NCI-H510A treated with DMSO at 0.1 percent for 48 hours (cell line): ENCODE results near the gene SP4.

Experiments
- DNase-seq: peaks from one replicate; lab custom pipeline; 2025; lab: John Stamatoyannopoulos, UW

Gene SP4

DNA sequence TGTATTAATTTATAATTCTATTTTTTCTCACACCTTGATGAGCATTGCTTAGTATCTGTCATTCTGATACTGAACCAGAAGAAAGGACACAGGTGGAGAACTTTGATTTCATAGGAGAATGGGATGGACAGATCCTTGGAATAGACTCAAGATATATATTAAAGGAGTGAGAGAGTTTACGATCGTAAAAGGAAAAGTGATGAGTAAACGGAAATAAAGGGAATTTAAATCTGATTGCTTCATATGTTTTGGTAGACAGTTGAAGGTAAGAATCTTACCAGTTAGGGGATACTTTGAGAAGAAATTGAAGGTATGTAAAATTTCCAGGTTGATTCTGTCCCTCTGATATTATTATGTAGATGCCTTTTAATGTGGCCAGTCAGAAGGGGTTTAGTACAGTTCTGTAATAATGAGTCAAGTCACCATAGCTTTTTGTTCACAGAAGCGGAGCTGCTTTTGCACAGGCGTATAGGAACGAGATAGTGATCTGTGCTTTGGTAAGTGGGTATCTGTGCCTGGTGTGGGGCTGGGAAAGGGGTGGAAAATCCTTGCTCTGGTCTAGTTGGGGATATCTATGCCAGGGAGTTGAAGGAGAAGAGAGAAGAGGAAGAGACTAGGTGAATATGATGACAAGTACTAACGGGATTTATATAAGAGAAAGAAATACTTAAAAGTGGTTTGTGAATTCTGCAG, 15.4 kb downstream of the SP4 start:
- DNase-seq: no peak

DNA sequence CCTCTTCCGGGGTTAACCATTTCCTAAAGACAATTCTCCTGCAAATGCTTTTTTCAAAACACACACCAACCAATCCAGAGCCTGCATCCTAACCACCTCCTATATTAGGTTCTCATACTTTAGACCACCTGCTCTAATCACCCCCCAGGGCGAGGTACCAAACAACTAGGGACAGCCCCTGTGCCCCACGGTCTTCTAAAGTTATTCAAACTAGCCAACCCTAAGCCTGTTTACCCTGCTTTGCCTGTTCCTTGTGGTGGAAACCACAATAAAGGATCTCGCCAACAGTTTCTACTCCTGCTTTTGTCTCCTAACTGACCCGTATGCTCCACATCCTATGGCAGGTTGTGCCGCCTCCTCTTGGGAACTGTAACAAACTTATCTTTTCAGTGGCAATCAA, 21.1 kb downstream of the SP4 start:
- DNase-seq: no peak

DNA sequence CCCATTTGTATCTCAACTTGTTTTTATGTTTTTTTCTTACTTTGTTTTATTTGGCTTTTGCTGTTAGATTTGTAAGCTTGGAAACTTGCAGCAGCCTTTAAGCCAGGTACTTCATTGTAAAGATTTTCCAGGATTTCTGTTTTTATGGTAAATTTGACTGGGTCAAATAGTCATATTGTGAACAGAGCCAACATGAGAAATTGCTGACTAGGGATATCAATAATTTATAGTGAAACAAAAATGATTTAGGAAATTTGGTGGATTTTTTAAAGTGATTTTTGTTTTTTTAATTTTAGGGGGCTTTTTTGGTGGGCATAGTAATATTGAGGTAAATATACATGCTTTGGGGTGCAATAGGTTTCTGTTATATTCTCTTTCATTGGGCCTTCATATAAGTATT, 22.2 kb downstream of the SP4 start:
- DNase-seq: no peak

DNA sequence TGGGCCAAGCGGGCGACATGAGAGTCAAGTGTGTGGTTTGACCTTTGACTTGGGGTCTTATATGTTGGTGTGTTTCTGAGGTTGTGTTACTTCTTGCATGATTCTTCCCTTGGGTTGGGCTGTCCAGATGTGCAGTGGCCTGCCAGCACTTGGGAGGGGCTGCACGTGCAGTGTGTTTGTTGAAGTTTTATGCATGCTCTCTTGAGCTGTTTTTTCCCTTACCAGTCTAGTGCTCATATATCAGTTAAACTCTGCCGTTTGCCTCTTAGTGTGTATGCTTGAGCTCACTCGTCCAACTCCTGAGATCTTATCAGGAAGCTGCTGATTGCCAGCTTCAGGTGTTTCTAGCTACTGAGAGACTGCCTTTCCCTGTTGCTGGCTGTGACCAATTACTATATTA, 23.1 kb downstream of the SP4 start:
- no peak for DNase-seq

DNA sequence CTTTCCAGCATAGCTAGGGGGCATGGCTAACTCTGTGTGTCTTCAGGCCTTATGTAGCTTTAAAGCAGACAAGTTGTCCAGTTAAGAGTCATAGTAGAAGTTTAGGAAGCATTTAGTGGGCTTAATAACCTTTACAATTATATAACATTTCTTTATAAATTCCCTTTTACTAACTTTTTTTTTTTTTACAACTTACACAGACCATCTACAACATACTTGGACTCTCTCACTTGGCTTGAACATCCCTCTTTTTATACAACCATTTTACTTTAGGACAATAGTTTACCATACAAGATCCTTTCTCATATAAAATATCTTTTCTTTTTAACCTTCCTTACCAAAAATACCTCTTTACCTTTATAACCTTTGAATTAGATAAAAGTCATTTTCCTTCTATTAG, 26.3 kb downstream of the SP4 start:
- DNase-seq: no peak

DNA sequence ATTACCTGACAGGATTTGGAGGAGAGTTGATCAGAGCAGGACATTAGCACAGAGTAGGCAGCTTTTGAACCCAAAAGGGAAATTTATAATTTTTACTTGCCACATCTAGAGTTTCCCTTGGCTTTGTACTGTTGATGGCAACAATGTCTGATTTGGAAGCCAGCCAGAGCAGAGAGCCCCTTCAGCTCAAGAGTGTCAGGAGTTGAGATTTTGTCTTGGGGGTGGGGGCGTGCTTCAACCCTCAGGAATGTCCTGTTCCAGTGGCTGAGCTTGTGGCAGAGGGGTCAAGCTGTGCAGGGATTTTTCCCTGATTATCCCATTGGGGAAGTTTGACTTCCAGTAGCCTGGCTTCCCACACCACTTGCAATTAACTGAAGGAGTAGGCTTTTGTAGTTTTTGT, 27.0 kb downstream of the SP4 start:
- DNase-seq: no peak

DNA sequence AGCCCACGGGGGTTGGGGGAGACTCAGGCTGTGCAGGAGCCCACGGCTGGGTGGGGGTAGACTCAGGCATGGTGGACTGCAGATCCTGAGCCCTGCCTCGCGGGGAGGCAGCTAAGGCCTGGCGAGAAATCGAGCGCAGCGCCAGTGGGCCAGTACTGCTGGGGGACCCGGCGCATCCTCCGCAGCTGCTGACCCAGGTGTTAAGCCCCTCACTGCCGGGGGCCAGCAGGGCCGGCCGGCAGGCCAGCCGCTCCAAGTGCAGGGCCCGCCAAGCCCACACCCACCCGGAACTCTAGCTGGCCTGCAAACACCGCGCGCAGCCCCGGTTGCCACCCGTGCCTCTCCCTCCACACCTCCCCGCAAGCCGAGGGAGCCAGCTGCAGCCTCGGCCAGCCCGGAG, 33.4 kb downstream of the SP4 start:
- no peak for DNase-seq

DNA sequence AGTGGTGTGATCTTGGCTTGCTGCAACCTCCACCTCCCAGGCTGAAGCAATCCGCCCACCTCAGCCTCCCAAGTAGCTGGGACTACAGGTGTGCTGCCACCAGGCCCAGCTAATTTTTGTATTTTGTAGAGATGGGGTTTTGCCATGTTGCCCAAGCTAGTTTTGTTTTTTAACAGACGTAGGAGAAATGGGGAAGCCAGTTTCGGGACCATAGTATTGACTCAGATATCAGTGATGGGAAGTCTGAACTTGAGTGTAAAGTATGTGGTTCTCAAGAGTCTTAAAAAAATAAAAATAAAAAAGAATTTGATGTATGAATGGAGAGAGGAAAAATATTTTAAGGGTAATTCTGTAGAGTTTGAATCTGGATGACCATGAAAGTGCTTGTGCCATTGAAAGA, 34.2 kb downstream of the SP4 start:
- no peak for DNase-seq

DNA sequence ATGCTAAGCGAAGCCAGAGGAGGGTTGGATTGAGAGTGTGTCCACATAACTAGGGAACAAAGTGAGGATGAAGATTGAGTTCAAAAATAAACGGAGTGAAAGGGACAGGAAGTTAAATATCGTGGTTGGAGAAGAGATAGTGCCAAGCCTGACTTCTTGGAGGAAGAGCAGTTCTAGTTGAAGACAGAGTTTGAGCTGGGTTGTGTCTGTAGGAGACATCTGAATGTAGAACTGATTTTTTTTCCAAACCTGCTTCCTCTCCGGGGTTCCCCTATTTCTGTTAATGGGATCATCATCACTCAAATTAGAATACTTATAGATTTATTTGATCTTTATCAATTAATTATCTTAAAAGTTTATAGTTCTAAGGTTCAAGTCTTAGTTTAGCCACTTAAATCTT, 35.6 kb downstream of the SP4 start:
- DNase-seq: no peak

DNA sequence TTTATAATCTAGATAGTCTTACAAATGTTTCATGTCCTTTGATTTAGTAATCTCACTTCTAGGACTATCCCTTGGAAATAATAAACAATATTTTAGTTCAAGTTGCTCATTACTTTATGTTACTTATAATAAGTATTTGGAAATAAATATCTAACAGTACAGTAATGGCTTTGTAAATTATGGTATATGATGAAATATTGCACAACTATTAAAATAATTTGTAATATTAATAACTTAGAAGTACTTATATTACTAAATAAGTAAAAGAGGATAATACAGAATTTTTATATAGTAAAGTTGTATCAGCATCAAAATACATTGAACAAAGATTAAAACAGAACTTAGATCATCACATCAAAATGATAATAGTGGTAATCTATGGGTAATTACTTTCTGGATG, 41.1 kb downstream of the SP4 start:
- no peak for DNase-seq

DNA sequence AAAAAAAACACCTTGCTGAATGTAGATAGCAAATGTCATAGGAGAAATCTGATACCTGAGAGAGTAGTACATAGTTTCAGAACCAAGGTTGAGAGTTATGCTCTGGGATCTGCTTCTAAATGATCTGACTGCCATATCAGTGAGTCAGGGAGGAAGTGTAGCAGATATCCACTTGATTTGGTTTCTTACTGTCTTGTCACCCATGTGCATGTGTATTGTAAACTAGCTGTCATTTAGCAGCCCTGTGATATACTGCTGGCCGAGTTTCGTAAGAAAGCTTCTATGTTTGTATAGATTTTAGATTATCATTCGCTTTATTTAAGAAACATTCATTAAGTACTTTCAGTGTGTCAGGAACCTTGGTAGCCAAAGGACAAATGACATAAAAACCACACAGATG, 42.0 kb downstream of the SP4 start:
- no peak for DNase-seq

DNA sequence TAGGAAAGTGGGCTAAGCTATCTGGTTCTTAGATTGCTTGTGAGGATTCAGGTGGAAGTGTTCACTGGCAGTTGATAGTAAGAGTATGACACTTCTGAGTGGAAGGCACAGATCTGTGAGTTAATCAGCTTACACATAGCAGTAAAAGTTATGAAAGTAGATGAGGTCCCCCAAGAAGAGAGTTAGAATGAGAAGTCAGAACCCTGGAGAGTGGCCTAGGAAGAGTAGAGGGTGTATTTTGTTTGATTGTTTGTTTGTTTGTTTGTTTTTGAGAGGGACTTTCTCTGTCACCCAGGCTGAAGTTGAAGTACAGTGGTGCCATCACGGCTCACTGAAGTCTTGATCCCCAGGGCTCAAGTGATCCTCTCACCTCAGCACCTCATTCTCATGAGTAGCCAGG, 44.1 kb downstream of the SP4 start:
- no peak for DNase-seq

DNA sequence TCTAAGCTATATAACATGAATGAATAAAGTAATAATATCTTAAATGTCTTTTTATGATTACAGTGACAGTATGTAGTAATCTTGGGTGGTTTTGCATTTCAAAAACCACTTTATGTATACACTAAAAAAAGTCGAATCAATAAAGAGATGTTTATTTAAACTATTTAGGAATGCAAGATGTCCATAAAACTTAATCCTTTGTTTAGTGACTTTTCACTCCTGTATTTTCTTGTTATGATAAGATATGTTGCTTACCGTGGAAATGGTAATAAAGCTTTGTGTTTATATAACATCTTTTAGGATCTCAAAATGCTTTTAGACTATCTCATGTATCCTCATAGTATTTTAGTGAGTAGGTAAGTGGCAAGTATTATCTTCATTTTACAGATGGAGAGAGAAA, 48.5 kb downstream of the SP4 start:
- DNase-seq: no peak

DNA sequence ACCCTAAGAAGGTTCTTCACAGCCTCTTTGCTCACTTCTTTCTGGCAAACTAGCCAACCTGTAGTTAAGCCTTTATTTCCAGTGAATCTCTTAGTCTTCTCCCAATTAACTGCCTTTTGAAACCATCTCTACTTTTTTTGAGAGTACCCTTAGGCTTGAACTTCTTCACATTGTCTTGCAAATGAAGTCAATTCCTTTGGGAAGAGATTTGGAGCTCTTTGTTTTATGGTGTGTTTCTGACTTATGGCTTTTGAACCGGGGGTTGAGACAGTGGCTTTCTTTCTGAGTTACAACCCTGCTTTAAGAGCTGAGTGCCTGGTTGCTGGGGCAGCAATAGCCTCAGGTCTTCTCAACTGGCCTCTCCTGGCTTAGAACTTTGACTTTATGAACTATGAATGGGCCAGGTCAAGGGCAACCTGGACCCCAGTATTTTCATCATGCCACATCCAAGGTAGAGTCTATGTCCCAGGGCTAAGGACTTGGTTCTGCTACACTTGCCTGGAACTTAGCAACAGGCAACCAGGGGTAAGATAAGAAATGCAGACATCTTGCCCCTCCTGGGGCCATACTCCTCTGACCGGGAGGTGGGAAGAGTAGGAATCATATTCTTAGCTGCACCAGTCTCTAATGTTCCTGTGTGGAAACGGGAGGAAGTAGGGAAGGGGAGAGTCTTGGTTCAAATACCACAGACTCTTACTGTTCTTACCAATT, 53.0 kb downstream of the SP4 start:
- DNase-seq: no peak

DNA sequence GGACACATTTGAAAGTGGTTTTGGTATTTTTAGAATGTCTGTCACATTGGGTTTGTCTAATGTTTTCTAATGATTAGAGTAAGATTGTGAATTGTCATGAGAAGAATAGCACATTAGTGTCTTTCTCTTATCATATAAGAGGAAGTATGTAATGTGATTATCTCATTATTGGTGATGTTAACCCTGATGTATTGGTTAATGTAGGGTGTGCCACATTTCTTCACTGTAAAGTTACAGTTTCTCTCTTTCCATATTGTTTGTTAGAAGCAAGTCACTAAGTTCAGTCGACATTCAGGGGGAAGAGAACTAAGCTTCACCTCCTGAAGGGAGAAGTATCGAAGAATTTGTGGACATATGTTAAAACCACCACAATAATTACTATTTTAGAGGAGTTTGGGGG, 58.6 kb downstream of the SP4 start:
- no peak for DNase-seq

DNA sequence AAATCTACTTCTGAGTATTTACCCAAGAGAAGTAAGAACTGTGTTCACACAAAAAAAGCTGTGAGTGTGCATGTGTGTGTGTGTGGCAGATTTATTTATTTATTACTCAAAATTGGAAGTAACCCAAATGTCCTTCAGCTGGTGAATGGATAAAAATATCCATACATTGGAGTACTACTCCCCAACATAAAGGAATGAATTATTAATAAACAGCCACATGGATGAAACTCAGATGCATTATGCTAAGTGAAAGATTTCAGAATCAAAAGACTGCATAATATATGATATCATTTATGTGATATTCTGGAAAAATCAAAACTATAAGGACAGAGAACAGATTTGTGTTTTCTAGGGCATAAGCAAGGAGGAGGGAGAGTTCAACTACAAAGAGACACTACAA, 67.8 kb downstream of the SP4 start:
- DNase-seq: no peak

DNA sequence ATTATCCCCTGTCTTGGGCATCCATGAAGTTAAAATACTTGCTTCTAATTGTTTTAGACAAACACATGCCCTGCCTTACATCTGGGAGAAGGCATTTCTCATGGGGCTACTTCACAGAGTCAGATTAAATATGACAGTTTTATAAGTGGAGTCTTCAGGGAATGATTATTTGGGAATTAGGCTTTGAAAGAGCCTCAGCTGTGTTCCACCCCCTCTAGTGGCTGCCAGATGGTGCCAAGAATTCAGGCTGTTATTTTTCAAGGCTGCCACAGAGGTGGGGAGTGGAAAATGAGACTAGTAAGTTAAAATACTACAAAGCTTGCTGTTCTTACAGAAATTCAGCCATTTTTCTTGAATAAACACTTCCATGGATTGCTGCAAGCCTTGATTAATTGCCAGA, 69.2 kb downstream of the SP4 start:
- DNase-seq: no peak

DNA sequence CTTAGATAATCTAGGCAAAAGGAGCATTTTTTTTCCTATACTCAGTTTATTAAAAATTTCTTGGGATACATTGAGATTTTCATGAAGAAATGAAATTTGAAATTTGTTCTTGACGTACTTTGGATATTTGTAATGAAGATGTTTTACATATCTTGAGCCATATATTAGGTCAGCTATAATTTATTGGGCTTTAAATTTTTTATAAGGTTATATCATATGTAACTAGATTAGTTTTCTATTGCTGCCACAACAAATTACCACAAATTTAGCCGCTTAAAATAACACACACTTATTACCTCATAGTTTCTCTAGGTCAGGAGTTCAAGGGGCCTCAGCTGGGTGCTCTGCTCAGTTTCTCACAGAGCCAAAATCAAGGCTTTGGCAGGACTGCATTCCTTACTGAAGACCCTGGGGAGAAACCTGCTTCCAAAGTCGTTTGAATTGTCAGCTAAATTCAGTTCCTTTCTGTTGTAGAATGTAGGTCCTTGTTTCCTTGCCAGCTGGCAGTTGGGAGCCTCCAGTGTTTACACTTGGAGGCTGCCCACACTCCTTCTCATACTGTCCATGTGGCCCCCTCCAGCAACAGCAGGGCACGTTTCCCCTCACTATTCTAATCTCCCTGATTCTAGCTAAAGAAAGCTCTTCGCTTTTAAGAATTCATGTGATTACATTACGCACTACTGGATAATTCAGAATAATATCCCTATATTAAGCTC, 72.4 kb downstream of the SP4 start:
- DNase-seq: no peak

DNA sequence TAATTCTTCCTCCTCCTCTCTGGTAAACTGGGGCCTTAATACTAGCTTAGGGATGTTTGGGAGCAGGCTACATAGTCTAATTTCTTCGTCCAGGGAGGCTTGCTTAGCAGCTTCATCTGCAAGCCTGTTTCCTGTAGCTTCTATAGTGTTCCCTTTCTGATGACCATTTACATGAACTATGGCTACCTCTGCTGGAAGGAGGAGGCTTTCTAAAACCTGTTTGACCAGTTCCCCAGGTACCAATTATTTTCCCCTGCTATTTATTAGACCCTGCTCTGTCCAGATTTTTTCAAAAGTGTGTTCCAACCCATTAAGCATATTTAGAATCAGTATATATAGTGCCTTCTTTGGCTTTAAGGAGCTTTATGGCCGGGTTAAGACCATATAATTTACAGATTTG, 76.1 kb downstream of the SP4 start:
- peak; percentile 78 for DNase-seq

DNA sequence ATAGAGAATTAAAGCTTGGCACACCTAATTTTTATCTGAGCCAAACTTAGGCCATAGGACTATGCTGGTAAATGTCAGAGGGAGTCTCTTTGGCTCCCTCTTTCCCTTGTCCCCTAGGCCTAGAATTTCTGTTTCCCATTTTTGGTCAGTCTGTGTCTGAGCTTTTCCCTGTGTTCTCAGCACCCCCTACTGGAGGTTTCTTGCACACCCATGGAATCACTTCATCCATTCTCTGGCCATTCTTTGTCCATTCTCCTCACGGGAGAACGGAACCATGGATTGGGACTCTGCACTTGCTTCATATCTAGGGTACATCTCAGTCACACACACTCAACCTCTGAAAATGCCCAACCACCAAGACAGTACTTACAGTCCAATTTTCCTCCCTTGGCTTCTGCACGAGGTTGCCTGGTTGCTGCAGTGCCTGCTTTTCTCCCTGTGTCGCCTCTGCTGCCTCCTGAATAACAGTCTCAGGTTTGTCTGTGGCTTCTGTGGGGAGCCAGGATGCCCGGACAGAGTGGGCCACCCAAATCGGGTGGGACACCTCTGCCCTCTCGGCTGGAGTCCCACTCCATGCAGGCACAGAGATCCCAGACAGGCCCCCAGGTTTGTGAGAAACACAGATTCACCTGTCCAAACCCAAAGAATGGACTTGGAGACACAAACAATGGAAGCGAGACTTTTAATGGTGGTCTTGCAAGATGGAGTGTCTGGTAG, 79.9 kb downstream of the SP4 start:
- DNase-seq: no peak

DNA sequence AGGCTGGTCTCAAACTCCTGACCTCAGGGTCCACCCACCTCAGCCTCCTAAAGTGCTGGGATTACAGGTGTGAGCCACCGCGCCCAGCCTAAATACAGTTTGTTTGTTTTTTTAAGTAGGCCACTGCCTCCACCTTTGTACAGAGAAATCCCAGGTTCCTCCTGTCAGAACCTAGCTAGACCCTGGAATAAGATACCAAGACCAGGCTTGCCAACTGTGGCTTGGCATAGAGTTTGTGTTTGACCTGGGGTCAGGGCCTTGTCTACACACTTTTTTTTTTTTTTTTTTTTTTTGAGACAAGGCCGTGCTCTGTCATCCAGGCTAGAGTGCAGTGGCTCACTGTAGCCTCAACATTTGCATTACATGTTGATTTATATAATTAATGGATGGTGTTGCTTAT, 80.7 kb downstream of the SP4 start:
- no peak for DNase-seq

DNA sequence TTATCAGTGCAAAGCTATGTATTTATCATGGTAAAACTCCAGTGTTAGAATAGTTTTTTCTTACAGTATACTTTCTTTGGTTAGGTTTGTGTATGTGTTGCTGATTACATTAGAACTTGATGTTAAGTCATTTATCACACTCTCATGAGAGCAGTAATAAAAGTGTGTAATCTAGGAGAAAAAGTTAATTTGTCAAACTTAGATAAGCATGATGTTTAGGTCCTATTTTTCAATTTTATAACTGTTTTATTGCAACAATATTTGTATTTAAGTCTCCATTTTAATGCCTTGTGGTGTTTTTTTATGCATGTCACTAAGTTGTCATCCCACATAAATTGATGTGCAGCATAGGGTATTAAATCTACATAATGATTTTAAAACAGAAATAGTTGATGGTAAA, 86.2 kb downstream of the SP4 start:
- no peak for DNase-seq

DNA sequence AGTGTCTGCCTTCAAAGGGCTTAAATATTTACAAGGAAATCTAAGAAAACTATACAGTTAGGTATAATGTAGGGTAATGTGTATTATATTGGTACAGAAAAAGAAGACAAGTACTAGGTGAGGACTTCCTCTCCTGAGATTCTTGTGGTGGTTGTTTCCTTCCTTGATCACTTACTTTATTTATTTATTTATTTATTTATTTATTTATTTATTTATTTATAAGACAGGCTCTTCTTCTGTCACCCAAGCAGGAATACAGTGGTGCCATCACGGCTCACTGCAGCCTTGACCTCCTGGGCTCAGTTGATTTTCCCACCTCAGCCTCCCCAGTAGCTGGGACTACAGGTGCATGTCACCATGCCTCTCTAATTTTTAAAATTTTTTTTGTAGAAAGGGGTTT, 96.8 kb downstream of the SP4 start:
- no peak for DNase-seq
